ENCODE measurements around the gene CDC42EP2. TPM values are rescaled to one million over a fixed set of nuclear protein-coding genes. Genes with fewer than 3 reads are reported as not detected.

The CDC42EP2 gene
- total and polyA plus RNA-seq, 4 donors: 2.3 to 20.9 (median 9.8) TPM

DNA sequence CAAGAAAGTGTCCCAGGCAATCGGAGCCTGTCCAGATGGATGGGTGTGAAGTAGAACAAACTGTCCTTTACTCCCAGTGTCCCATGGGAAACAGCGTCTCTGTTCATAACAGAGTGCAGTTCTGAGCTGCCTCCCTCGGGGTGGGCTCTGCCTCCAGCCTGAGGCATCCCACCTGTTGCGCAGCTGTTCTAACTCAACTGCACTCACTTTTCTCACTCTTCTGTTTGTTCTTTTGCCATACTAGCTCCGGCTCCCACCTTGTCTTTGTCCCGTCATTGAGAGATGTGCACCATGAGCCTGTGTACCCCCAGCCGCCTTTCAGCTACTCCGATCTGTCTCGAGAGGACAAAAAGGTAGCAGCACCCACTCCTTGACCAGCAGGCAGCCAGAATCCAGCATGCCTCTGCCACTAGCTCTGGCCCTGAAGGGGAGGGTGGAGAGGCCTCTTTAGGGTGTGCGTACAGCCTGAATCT lies 20.7 kb upstream of the CDC42EP2 start:
- no peaks in the 10 kb centered on the region for H3K27me3 ChIP-seq (ENCODE audit: control insufficient read depth in 1 of 2, insufficient read depth in 2 of 2, low read length in 1 of 2)
- H3K36me3 ChIP-seq (ENCODE audit: control insufficient read depth in 1 of 2, insufficient read depth in 2 of 2, low read length in 1 of 2): no peaks in the 10 kb centered on the region
- no peaks in the 10 kb centered on the region for H3K9me3 ChIP-seq (ENCODE audit: control insufficient read depth, low read length)
- WGBS, 2 donors: 90 to 92% methylated on average over 10 of the region's 10 CpGs
- peak in 1 of 2 donors; percentile 34 for DNase-seq
- H3K27ac ChIP-seq (ENCODE audit: low read depth in 1 of 2, low read length in 2 of 2): no peak overlapping the region
- no peak overlapping the region for H3K4me3 ChIP-seq (ENCODE audit: low read length in 2 of 2)
- no peak for ATAC-seq (ENCODE audit: low FRiP score)
- no peaks in the 10 kb centered on the region for H3K4me1 ChIP-seq (ENCODE audit: control insufficient read depth in 1 of 2, insufficient read depth in 2 of 2, low read length in 2 of 2)
- intact Hi-C loops (cut with DNase I): no loop called here

GRCh38 chr11:65295001-65295400 lies 19.7 kb upstream of the CDC42EP2 start:
- no peaks in the 10 kb centered on the region for H3K36me3 ChIP-seq (ENCODE audit: control insufficient read depth in 1 of 2, insufficient read depth in 2 of 2, low read length in 1 of 2)
- no peak overlapping the region for H3K4me3 ChIP-seq (ENCODE audit: low read length in 2 of 2)
- no peaks in the 10 kb centered on the region for H3K27me3 ChIP-seq (ENCODE audit: control insufficient read depth in 1 of 2, insufficient read depth in 2 of 2, low read length in 1 of 2)
- no peak overlapping the region for H3K27ac ChIP-seq (ENCODE audit: low read depth in 1 of 2, low read length in 2 of 2)
- intact Hi-C loops (cut with DNase I): no loop called here
- no peak for ATAC-seq (ENCODE audit: low FRiP score)
- 95 to 97% methylated on average over 11 of the region's 11 CpGs for WGBS, 2 donors
- no peaks in the 10 kb centered on the region for H3K4me1 ChIP-seq (ENCODE audit: control insufficient read depth in 1 of 2, insufficient read depth in 2 of 2, low read length in 2 of 2)
- H3K9me3 ChIP-seq (ENCODE audit: control insufficient read depth, low read length): no peaks in the 10 kb centered on the region
- DNase-seq: peak in 1 of 2 donors; percentile 42

DNA sequence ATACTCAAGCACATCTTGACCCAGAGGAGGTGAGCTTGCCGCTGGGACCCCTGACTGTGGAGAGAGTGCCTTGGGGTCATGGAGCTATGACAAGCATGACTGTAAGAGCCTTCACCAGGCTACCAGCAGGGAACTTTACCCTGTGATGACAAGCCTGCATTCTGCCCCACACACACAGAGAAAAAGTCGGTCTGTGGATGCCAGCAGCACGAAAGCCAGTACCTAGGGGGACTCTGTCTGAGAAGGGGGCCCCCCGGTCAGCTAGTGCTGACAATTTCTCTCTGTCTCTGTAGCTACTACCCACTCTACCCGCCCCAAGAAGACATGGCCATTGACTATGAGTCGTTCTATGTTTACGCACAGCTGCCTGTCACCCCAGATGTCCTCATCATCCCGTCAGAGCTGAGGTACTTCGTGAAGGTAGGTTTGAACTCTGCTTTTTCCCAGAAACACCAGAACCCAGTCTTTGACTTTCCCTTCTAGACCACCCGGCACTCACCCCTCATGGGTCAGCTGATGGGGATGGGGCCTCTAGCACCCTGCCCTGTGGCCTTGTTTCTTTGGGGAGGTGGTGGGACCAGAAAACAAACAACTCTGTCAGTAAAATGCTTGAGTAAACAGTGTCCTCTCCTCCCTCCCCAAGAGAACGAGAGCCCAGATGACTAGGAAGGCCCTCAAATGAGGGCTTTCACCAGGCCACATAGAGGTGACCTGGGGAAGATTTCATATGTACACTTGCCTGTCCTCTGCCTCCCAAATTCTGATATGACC lies 18.9 kb upstream of the CDC42EP2 start:
- WGBS, 2 donors: 96 to 97% methylated on average over 11 of the region's 11 CpGs
- intact Hi-C loops (cut with DNase I): no loop called here
- Histone ChIP-seq H3K4me3 (ENCODE audit: low read length in 2 of 2) (no peak overlapping the region), H3K27ac (ENCODE audit: low read depth in 1 of 2, low read length in 2 of 2) (no peak overlapping the region), H3K4me1 (ENCODE audit: control insufficient read depth in 1 of 2, insufficient read depth in 2 of 2, low read length in 2 of 2) (no peaks in the 10 kb centered on the region), H3K36me3 (ENCODE audit: control insufficient read depth in 1 of 2, insufficient read depth in 2 of 2, low read length in 1 of 2) (no peaks in the 10 kb centered on the region), H3K9me3 (ENCODE audit: control insufficient read depth, low read length) (no peaks in the 10 kb centered on the region), H3K27me3 (ENCODE audit: control insufficient read depth in 1 of 2, insufficient read depth in 2 of 2, low read length in 1 of 2) (no peaks in the 10 kb centered on the region)
- DNase-seq (peak in 1 of 2 donors; percentile 53), ATAC-seq (ENCODE audit: low FRiP score) (no peak)

DNA sequence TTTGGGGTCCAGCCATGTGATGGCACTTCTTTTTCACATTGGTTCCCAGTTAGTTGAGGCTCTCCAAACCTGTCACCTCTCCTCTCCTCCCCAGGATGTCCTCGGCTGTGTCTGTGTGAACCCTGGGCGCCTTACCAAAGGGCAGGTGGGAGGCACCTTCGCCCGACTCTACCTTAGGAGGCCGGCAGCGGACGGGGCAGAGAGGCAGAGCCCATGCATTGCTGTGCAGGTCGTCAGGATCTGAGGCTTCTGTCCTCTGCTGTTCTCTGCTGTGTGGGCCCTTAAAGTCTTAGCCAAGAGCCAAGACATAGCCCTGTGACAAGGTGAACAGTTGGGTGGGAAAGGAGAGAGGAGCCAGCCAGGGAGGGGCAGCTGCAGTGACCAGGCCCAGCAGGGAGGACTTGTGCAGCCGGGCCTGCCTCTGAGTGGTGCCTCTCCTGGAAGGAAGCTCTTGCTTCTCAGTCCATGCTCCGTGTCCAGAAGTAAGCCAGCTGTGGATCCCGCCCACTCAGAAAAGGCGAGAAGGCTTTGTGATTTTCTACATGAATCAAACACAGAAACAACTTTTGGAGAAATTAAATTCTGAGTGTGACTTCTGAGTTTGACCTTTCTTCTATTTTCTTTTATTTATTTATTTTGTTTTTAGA lies 17.5 kb upstream of the CDC42EP2 start:
- intact Hi-C loops (cut with DNase I): no loop called here

DNA sequence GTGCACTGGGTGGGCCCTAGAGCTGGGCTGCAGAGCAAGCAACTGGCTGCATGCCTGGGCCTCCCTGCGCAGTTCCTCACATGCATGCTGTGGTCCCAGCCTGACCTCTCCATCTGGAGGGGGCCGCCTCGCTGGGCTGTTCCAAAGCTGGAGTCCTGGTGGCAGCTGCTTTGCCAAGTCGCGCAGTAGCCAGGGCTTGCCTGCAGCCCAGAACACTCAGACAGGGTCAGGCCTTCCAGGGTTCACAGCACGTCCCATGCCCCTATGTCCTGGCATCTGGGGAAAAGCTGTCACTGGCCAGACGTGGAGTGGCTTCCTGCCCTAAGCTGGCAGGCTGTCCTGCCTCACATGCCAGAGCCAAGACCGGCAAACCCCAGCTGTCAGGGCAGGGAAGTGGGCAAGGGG lies 16.5 kb upstream of the CDC42EP2 start:
- no peaks in the 10 kb centered on the region for H3K36me3 ChIP-seq (ENCODE audit: control insufficient read depth in 1 of 2, insufficient read depth in 2 of 2, low read length in 1 of 2)
- 9 to 13% methylated on average over 8 of the region's 8 CpGs for WGBS, 2 donors
- H3K27ac ChIP-seq (ENCODE audit: low read depth in 1 of 2, low read length in 2 of 2): peak overlapping the region in 1 of 2 donors; percentile 28
- no peaks in the 10 kb centered on the region for H3K27me3 ChIP-seq (ENCODE audit: control insufficient read depth in 1 of 2, insufficient read depth in 2 of 2, low read length in 1 of 2)
- no peaks in the 10 kb centered on the region for H3K4me1 ChIP-seq (ENCODE audit: control insufficient read depth in 1 of 2, insufficient read depth in 2 of 2, low read length in 2 of 2)
- peak; percentile 86 for ATAC-seq (ENCODE audit: low FRiP score)
- H3K4me3 ChIP-seq (ENCODE audit: low read length in 2 of 2): no peak overlapping the region
- H3K9me3 ChIP-seq (ENCODE audit: control insufficient read depth, low read length): no peaks in the 10 kb centered on the region
- DNase-seq: peak; percentile 82 to 86
- intact Hi-C loops (cut with DNase I): no loop called here

More for the DNA sequence above, 17.5 kb upstream of the CDC42EP2 start:
- no peak overlapping the region for H3K27ac ChIP-seq (ENCODE audit: low read depth in 1 of 2, low read length in 2 of 2)
- H3K27me3 ChIP-seq (ENCODE audit: control insufficient read depth in 1 of 2, insufficient read depth in 2 of 2, low read length in 1 of 2): no peaks in the 10 kb centered on the region
- H3K36me3 ChIP-seq (ENCODE audit: control insufficient read depth in 1 of 2, insufficient read depth in 2 of 2, low read length in 1 of 2): no peaks in the 10 kb centered on the region
- no peaks in the 10 kb centered on the region for H3K9me3 ChIP-seq (ENCODE audit: control insufficient read depth, low read length)
- DNase-seq (peak in 1 of 2 donors; percentile 67), ATAC-seq (ENCODE audit: low FRiP score) (no peak)
- H3K4me3 ChIP-seq (ENCODE audit: low read length in 2 of 2): no peak overlapping the region
- no peaks in the 10 kb centered on the region for H3K4me1 ChIP-seq (ENCODE audit: control insufficient read depth in 1 of 2, insufficient read depth in 2 of 2, low read length in 2 of 2)
- 93 to 94% methylated on average over 12 of the region's 12 CpGs for WGBS, 2 donors

DNA sequence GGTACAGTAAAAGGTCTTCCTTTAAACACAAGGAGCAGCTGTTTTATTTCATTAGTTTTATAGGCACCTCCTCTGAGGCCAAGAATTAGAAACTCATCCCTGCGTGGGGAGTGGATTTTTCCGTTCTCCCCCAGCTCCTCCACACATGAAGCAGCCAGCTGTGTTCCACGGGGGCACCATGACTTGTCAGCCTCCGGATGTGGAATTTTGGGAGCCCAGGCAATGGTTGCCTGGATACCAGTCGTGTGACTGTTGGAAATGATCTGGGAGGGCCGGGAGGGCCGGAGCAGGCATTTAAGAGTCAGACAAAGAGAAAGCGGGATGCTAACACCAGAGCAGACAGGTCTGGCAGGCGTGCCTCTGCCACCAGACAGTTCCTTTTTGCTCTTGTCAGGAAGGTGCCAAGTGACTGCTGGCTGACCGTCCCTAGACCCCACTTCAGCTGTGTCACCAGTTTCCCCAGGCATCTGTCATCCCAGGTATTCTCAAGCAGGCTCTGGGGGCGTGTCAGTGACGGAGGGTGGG lies 15.9 kb upstream of the CDC42EP2 start:
- Histone ChIP-seq H3K36me3 (ENCODE audit: control insufficient read depth in 1 of 2, insufficient read depth in 2 of 2, low read length in 1 of 2) (no peaks in the 10 kb centered on the region), H3K27ac (ENCODE audit: low read depth in 1 of 2, low read length in 2 of 2) (peak overlapping the region in 1 of 2 donors; percentile 28), H3K27me3 (ENCODE audit: control insufficient read depth in 1 of 2, insufficient read depth in 2 of 2, low read length in 1 of 2) (no peaks in the 10 kb centered on the region), H3K4me1 (ENCODE audit: control insufficient read depth in 1 of 2, insufficient read depth in 2 of 2, low read length in 2 of 2) (no peaks in the 10 kb centered on the region), H3K4me3 (ENCODE audit: low read length in 2 of 2) (no peak overlapping the region), H3K9me3 (ENCODE audit: control insufficient read depth, low read length) (no peaks in the 10 kb centered on the region)
- peak; percentile 75 to 80 for DNase-seq
- peak; percentile 67 for ATAC-seq (ENCODE audit: low FRiP score)
- 31 to 34% methylated on average over 12 of the region's 12 CpGs for WGBS, 2 donors
- intact Hi-C loops (cut with DNase I): no loop called here

- ATAC-seq (ENCODE audit: low FRiP score): no peak
- Histone ChIP-seq H3K36me3 (ENCODE audit: control insufficient read depth in 1 of 2, insufficient read depth in 2 of 2, low read length in 1 of 2) (no peaks in the 10 kb centered on the region), H3K27ac (ENCODE audit: low read depth in 1 of 2, low read length in 2 of 2) (no peak overlapping the region), H3K9me3 (ENCODE audit: control insufficient read depth, low read length) (no peaks in the 10 kb centered on the region), H3K27me3 (ENCODE audit: control insufficient read depth in 1 of 2, insufficient read depth in 2 of 2, low read length in 1 of 2) (no peaks in the 10 kb centered on the region), H3K4me3 (ENCODE audit: low read length in 2 of 2) (no peak overlapping the region), H3K4me1 (ENCODE audit: control insufficient read depth in 1 of 2, insufficient read depth in 2 of 2, low read length in 2 of 2) (no peaks in the 10 kb centered on the region)
- peak in 1 of 2 donors; percentile 63 for DNase-seq
- 94% methylated on average over 17 of the region's 17 CpGs for WGBS, 2 donors
- intact Hi-C loops (cut with DNase I): no loop called here
These were observed 13.9 kb upstream of the CDC42EP2 start for GRCh38 chr11:65300621-65301275.

- Histone ChIP-seq H3K36me3 (ENCODE audit: control insufficient read depth in 1 of 2, insufficient read depth in 2 of 2, low read length in 1 of 2) (no peaks in the 10 kb centered on the region), H3K9me3 (ENCODE audit: control insufficient read depth, low read length) (no peaks in the 10 kb centered on the region), H3K4me1 (ENCODE audit: control insufficient read depth in 1 of 2, insufficient read depth in 2 of 2, low read length in 2 of 2) (no peaks in the 10 kb centered on the region), H3K27me3 (ENCODE audit: control insufficient read depth in 1 of 2, insufficient read depth in 2 of 2, low read length in 1 of 2) (no peaks in the 10 kb centered on the region), H3K27ac (ENCODE audit: low read depth in 1 of 2, low read length in 2 of 2) (no peak overlapping the region), H3K4me3 (ENCODE audit: low read length in 2 of 2) (no peak overlapping the region)
- ATAC-seq (ENCODE audit: low FRiP score) (no peak), DNase-seq (no peak)
- intact Hi-C loops (cut with DNase I): no loop called here
- WGBS, 2 donors: 82 to 86% methylated on average over 12 of the region's 12 CpGs
These were observed 13.0 kb upstream of the CDC42EP2 start for GRCh38 chr11:65301491-65302329.

All from aorta (tissue), 5 donors.